ENCODE measurements around the gene CTSH.
"Not testable (repeated sequence)": the region's sequence is repeated elsewhere in the genome, so short reads cannot be mapped to it uniquely, and the experiment has no call there.

CTSH gene

DNA sequence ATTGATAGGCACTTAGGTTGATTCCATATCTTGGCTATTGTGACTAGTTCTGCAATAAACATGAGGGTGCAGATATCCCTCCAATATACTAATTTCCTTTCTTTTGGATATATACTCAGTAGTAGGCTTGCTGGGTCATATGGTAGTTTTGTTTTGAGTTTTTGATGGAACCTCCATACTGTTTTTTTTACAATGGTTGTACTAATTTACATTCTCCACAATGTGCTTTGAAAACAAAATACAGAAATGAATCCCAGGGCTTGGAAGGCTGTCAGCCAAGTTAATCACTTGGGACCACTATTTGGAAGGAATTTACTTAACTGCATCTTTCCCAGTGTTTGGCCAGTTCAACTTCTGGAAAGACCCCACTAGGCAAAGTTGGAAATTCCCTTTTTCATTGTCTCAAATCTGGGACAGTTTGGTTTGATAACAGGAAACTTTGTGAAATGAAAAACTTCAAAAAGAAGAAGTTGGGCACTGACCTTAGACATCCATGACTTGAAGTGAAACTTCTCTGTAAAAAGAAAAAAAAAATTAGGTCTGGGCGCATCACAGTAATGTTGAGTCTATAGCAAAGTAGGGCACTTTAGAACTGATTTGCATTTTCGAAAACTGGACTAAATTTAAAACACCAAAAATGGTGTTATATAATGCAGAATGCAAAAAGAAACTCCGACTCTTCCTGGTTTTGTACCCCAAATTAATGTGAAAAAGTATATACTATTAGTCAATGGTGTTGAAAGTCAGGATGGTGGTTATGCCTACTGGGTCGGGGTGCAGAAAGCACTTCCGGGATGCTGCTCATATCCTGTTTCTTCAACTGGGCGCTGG, 6.0 kb downstream of the CTSH start:
- no peak for DNase-seq

DNA sequence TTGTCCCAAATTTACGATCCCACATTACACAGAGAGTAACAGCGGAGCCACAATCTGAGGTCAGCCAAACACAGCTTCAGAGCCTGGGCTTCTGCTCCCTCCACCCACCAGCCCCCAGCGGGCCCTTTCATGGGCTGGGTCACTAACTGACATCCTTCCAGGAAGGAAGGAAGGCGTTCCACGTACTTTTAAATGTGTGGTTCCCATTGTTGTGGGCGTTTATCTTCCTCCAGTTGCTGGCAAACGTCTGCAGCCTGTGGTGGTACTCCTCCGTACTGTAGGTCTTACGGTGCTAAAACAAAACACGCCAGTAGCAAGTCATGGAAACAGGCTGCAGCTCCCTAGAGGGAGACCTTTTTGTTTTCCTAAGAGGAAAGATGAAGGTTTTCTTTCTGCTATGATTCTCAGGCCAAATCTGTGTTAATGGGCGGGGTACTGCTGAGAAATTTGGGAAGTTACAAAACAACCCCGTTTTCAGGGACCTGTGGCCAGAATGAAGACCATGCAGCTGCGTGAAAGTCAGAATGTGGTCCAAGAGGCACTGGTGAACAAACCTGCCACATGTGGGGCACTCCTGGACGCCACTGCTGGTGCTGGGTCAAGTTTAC, 7.6 kb downstream of the CTSH start:
- no peak for DNase-seq

DNA sequence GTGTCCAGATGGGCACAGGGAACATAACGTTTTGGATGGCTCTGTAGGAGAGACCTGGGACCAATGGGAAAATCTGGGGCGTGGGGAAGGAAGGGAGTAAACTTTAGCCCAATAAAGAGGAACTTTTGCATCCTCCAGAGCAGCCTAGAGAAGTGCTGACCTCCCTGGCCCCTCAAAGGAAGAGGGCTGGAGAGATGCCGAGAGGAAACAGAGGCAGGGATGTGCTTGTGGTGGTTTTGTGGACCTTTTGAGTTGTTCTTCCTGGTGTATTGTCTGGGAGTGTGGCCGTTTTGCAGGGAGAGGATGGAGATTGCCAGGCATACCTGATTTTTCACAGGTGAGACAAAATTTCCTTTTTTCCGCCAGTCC, 10.2 kb downstream of the CTSH start:
- DNase-seq: no peak

DNA sequence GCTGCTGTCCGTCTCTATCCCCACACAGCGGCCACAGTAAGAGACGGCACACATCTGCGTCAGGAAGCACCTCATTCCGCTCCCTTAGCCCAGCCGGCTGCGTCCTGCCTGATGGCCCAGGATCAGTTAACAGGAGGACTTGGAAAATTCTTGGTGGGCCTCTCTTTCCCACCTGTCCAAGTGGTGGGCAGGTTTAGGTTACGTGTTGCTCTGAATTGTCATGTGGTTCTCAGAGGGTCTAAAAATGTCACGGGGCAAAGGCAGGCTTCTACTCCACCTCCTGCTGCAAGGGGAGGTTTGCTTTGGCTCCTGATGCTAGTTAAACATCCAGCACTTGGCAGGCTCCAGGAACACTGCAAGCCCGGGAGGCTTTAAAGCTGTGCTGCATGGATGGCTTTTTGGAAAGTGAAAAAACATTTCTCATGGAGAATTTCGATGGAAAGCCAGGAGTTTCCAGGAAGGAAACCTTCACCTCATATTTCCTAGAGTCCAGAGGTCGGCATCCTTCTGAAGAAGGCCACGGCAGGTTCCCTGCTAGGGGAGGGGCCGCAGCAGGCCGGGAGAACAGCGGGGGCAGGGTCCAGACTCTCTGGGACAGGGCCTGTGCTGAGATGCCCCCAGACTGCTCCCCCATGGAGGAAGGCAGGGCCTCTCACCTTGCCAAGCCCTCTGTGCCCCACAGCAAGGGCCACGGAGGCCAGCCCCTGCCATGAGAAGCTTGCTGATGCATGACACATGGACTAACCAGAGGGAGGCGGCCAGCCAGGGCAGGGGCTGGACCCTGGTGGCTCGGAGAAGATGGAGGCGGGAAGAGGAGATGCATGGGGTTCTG, 10.8 kb downstream of the CTSH start:
- no peak for DNase-seq

DNA sequence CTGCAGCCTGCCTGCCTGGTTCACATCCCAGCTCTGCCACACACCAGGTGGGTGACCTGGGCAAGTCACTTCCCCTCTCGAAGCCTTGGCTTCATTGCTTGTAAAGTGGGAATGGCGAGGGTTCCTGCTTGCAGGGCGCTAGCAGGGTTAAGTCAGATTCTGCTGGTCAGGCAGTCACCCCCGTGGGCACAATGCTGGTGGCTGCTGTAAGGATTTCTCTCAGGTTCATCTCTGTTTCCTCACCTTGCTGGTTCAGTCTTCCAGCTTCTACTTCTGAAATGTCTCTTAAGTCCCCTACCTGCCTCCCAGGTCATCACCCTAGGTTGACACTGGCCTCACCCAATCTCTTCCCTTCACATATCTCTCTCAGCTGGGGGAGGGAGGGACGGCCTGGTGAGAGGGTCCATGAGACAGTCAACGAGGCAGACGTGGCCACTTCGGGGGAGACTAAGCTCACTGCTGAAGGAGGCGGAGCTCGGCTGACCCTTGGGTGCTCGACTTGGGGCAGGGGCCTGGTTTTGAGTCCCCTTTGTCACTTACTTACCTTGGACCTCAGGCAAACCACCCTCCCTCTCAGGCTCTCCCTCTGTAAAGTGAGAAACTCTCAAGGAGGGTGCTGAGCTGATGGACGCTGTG, 11.5 kb downstream of the CTSH start:
- no peak for DNase-seq

DNA sequence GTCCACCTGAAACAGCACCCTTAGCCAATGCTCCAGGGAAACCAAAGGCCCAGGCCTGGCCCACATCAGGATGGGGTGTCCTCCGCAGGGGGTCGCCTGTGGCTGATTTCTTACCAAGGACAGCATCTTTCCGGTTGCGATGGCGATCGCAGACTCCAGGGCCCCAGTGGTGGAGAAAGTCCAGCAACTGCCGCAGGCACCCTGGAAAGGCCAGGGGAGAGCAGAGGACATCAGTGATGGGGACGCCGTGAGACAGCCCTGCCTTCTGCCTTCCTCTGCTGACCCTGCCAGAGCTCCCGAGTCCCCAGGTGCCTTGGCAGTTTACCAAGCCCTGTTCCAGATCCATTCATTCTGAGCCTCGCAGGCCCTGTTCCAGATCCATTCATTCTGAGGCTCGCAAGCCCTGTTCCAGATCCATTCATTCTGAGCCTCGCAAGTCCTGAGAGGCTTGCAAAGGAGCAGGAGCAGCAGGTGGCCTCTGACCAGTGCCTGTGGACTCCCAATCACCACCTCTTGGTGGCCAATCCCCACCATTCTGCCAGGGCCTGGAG, 12.5 kb downstream of the CTSH start:
- DNase-seq: no peak

DNA sequence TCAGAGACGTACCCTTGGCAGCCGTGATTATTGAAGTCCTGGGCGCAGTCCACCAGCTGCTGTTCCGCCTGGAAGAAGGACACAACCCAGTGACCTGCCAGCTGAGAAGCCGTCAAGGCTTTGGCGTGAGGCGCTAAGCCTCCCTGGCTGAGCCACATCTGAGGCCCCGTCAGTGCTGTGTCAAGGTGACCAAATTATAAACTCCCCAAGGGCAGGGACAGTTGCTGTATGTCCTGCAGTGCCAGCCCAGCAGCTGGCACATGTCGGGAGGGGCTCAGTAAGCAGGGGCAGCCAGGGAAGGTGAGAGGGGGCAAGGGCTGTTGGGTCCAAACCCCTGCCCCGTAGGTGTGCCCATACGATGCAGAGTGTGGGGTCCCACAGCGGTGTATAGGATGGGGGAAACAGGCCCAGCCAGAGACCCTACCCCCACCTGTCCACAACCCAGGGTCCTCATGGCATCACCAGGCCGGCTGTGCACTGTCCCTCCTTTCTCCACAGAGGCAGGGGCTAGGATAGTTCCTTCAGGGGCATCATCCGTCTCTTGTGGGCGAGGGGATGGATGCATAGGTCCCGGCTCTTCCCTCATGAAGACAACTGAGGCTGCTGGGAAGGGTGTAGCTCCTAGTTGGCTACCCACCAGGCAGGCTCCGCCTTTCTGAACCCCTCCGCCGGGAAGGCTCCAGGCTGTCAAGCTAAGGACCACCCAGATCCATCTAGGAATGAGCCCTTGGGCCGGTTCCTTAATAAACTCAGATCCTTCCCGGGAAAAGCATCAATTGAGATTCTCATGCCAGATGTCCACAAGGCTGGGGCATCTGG, 13.2 kb downstream of the CTSH start:
- no peak for DNase-seq

DNA sequence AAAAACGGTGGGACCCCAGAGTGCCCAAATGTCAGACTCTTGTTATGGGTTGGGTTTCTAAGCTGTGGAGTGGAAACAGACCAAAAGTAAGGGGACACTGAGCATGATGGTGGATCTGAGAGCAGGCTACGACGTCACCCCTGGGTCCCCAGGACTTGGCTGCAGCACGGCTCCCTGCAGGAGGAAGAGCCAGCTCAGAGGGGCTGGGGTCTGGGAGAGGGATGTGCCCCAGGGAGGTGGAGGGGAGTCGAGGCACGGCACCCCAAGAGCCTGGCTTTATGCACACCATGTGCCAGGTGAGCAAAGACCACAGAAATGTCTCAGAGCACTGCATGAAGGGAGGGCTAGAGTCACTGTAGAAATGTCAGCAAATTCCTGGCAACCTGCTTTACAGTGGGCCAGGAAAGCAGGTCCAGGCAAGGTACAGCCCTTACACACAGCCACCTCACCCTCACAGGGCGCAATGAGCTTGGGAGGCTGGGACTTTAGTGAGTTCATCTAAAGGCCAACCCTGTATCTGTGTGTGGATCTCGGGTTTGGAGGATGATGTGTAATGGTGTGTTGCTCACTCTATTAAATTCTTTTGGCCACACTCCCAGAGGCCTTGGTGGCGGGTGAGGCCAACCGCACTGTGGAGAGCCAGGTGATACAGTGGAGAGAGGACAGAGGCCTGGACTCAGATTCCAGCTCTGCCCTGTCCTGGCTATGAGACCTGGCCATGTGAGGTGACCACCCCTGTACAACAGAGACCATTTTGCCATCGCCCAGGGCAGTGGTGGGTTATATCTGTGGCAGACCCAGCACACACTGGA, 14.1 kb downstream of the CTSH start:
- DNase-seq: no peak

DNA sequence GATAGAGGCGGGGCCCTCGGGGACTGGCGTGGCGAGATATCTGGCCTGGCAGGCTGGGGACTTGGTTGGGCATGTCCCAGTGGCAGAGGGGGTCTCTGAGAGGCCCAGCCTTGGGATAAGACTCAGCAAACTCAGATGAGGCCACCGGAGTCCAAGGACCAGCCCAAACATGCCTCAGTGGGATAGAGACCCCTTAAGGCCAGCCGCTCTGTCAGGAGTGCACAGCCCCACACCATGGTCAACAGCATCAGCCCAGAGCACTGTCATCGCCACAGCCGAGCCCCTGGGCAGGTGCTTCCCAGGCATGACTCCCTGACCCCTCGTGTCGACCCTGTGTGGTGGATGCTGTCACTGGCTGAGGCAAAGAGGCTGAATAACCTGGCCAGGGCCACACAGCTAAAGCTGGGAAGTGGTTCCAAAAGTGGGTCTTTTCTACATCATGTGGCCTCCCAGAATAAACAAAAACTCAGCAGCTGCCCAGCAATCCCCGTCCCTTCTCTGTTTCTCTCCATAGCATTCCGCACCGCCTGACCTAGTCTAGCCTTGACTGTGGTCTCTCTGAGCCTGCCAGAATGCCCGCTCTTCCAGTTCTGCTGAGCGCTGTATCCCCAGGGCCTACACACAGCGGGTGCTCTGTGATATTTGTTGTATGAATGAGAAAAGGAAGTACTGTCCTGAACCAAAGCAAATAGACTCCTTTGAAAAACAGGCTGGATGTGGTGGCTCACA, 15.1 kb downstream of the CTSH start:
- no peak for DNase-seq

DNA sequence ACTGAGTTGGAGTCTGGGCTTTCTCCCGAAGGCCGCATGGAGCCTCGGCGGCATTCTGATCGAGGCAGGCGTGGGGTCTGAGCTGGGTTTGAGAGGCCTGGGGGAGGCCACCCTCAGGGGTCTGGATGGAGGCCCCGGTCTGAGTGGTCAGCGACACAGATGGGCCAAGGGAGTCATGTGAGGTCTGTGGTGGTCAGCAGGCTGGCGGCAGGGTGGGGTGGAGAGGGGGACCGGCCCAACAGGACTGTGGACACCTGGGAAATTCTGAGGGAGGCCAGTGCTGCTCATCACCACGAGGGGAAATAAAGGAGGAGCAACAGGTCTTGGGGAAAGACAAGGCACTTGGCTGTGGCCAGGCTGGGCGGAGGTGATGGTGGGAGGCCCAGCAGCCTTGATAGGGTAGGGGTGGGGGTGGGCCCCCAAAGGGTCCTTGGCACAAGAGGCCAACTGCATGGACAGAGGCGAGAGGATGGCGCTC, 16.2 kb downstream of the CTSH start:
- DNase-seq: no peak

DNA sequence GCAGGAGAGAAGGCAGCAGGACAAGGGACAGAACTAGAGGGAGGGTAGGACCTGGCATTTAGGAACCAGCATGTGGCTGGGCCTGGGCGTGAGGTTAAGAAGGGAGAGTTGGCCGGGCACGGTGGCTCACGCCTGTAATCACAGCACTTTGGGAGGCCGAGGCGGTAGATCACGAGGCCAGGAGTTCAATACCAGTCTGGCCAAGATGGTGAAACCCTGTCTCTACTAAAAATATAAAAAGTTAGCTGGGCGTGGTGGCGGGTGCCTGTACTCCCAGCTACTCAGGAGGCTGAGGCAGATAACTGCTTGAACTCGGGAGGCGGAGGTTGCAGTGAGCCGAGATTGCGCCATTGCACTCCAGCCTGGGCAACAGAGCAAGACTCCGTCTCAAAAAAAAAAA, 16.7 kb downstream of the CTSH start:
- not testable (repeated sequence) for DNase-seq

DNA sequence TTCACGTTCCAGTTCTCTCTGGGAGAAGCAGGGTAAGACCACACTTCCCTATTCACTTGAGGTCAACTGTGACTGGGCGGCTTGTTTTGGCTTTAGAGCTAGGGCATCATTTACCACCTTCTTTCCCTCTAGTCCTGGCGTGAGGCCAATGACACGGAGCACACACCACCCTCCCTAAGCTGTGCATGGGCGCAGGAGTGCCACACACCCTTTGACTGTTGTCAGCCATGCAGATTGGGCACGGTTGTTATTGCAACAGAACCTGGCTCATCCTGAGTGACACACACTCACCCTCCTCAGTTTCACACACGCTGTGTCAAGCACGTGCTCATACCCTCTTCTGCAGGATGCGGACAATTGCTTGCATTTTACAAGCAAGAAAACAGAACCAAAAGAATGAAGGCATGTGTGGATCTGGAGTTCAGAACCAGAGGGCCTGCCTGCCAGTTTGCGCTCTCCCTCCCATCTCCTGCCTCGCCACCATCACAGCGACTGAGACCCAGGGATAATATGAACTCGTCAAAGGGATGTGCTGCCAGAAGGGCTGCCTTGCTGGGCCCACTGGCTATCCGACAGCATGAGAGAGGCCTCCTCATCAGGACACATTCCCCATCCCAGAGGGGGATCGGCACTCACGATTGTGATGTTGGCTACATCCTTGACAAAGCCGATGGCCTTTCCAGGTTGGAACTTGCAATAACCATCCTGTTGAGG, 17.6 kb downstream of the CTSH start:
- DNase-seq: no peak

DNA sequence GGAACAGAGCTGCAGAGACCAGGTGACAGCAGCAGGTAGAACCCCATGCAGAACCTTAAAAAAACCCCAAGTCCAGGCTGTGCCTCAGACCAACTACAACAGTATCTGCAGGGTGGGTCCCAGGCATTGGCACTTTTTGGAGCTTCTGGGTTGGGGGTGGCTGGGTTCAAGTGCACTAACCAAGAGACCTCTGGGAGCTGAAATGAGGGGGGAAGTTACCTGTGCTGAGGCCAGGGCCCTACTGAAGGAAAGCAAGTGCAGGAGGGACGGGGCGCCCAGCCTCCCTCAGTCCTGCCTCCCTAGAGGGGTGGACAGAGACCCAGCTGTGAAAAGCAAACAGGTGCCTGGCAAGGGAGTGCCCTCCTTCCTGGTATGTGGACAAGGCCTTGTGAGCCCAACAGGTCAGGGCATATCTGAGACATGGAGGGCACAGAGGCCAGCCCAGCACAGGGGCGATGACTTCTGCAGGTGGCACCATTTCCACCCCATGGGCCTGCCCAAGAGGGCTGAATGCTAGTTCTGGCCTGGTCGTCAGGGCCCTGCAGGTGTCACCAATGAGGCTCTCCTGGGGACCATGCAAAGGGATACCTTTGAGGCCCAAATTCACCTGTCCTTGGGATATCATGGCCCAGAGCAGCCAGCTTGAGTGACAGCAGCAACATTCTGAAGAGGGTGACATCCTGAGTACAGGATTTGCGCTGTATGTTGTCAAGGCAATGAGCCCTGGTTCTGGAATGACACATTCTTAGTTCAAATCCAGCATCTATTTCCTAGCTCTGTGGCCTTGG, 18.7 kb downstream of the CTSH start:
- DNase-seq: no peak

DNA sequence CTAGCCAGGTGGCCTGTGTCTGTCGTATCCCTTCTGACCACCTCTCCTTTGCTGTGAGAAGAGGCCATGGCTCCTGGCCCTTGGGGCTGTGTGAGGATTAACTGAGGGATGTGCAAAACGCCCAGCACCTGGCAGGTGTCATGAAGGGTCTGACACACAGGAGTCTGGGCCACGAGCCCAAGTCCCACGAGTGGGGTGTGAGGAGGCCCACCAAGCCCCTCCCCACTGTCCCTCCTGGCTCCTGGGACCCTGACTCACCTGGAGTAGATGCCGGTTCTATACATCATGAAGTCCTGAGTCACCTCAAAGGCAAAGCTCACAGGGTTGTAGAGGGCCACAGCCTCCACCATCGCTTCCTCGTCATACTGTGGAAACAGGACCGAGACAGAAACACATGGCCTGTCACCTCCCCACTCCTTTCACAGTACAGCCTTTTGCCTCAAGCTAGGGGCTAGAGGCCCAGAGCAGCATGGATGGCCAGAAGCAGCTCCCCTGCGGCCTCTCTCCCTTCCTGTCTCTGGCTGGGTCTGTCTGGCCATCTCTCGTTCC, 19.7 kb downstream of the CTSH start:
- DNase-seq: no peak

DNA sequence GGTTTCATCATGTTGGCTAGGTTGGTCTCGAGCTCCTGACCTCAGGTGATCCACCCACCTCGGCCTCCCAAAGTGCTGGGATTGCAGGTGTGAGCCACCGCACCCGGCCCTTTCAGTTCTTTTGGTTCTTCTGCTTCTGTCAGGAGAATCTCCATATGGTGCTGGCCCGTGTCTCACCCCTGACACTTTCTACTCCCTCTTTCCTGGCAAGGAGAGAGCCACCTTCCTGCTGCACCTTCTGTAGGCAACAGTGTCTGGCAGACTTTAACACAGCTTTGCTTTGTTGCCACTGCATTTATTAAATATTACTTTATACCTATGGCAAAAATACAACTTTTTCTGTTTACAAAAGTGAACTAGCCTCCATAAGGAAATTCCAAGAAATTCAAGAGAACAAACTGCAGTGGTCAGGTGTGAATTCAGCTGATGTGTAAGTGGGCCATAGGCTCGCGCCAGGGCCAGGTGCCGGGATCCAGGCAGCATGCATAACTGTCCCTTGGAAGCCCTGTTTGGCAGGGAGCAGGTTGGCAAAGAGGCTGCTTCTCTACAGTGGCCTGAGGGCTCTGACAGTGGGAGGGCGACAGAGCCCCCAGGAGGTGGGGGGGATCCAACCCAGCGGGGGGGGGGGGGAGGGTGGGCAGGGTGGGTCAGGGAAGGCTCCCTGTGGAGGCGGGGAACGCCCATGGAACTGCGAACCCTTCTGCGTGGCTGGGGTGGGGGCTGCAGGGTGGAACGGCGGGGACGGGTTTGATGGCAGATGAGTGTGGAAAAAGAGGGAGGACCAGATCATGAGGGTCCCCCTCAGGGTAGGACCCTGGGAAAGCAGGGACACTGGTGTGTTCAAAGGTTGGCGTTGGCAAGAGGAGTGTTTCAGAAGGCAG, 21.1 kb downstream of the CTSH start:
- no peak for DNase-seq

DNA sequence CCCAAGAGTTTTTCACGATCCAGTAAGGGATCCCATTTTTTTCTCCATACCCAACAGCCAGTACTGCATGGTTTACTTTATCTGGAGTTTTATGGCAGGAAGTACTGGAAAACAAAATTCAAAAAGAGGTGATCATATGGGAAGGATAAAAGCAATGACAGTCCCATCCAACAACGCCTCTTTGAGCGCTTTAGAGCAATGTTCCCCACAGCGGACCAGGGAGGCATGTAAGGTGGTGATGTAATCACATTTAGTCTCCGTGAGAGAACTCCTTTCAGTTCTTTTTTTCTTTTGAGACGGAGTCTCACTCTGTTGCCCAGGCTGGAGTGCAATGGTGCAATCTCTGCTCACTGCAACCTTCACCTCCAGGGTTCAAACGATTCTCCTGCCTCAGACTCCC, 21.8 kb downstream of the CTSH start:
- no peak for DNase-seq

DNA sequence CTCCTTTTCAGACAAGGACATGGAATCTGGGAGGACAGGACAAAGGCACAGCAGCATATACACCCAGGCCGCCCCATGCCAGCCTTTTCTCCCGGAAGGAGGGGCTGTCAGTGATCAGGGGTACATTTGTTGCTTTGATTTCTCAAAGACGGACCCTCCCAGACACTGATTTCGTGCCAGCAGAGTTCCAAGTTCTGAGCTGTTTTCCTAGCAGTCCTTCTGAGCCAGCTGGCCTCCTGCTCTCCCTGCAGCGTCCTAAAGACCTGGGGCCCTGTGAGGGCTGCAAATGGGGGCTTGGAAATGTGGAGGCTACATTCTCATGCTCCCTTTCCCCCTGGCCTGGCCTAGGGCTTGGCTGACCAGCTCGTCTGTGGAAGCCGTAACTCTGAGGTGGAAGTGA, 22.3 kb downstream of the CTSH start:
- no peak for DNase-seq

DNA sequence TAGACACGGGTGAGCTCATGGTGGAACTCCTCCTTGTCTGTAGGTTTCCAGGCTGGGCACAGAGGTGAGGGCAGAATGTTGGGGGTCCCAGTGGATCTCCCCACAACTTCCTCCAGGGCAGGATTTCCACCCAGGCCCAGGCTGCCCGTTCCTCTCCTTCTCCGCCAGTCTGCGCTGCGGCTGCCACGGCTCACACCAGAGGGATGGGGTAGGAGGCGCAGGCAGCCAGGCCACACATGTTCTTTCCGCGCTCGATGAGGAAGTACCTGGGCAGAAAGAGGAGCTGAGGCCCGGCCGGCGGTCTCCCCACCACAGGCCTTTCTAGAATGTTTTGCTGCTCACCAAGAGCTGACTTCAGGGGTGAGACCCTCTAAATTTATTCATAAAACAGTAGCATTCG, 22.9 kb downstream of the CTSH start:
- DNase-seq: no peak

Measured in activated CD4-positive, alpha-beta T cell treated with anti-CD3 and anti-CD28 coated beads for 4 hours (primary cell).